HT-29 (cell line): ENCODE measurements around the gene HK1. TPM values are rescaled to one million over a fixed set of nuclear protein-coding genes. Genes with fewer than 3 reads are reported as not detected.
"Not testable (repeated sequence)": the region's sequence is repeated elsewhere in the genome, so short reads cannot be mapped to it uniquely, and the experiment has no call there.

Source experiments
- DNase-seq: peaks from one replicate; pipeline ENCODE4 v3.0.0-alpha.2; 2015; ENCODE audit warnings: low spot score
- total RNA-seq: library from RNA; depleted of rRNA; stranded (reverse); fragments of >200 nt; shearing (Covaris generic); gene quantifications from 2 replicates; pipeline ENCODE4 v1.2.3, GENCODE V29; 2014; rRNA removed

HK1 gene
- total RNA-seq, 1 experiment from 2014 or later, result 61.8 TPM

DNA sequence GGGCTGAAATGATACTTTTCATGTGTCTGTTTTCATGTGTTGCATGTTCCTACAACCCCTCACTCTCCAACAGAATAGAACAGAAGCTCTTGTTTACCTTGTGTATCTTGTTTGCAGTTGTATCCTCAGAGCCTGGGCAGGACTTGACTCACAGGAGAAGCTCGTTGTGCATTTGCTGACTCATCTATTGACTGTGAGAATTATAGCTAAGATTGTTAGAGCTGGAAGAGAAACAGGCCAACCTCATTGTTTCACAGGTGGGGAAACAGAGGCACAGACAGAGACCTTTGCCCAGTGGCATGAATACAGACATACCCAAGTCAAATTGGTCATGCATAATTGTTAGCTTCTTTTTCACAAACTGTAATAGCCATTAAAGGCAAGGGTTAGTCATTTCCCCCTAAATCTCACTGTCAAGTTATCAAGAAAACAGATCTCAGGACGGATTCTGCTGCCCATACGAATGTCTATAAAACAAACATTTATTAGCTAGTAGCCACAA lies 168.4 kb downstream of the HK1 start:
- DNase-seq, result peak; percentile 82

- DNase-seq, result peak; percentile 96
These were observed 171.5 kb downstream of the HK1 start for GRCh38 chr10:69449841-69450240.

GRCh38 chr10:69450395-69450794 lies 172.1 kb downstream of the HK1 start:
- not testable (repeated sequence) for DNase-seq

- peak; percentile 97 for DNase-seq
These were observed 173.0 kb downstream of the HK1 start, which contains the start of gene TSPAN15 for GRCh38 chr10:69451209-69451783. Gene TSPAN15, plus strand, starts transcription at chr10:69451465. Its CDS starts 130 bp downstream, at chr10:69451595.

Other genes with a start within 250 kb of the HK1 start
- gene SRGN, start 190.4 kb upstream of the HK1 start, total RNA-seq, result 0.13 TPM in 1 of 2 replicates, not detected in the other
- 10.3 TPM in 2 replicates for gene VPS26A, start 154.3 kb upstream of the HK1 start, total RNA-seq
- 24.6 and 27.0 TPM in 2 replicates for gene SUPV3L1, start 98.3 kb upstream of the HK1 start, total RNA-seq
- gene HKDC1, start 58.2 kb upstream of the HK1 start, total RNA-seq, result 27.5 and 29.7 TPM in 2 replicates
- 1.9 and 2.2 TPM in 2 replicates for gene TACR2, start 138.4 kb downstream of the HK1 start, total RNA-seq
- gene TSPAN15, start 173.0 kb downstream of the HK1 start, total RNA-seq, result 103 and 115 TPM in 2 replicates